Measurements from ENCODE around the gene HSD17B12.
"Not testable (repeated sequence)": the region's sequence is repeated elsewhere in the genome, so short reads cannot be mapped to it uniquely, and the experiment has no call there.

The HSD17B12 gene

GRCh38 chr11:43680521-43681400 is at the start of gene HSD17B12:
TSS of gene HSD17B12 (plus strand) at chr11:43680738. CDS start at chr11:43680828, 90 bp downstream.
- DNase-seq (ENCODE audit: low spot score): peak; percentile 100

- DNase-seq (ENCODE audit: low spot score): no peak
Measured at GRCh38 chr11:43631732-43632131, 48.8 kb upstream of the HSD17B12 start.

DNA sequence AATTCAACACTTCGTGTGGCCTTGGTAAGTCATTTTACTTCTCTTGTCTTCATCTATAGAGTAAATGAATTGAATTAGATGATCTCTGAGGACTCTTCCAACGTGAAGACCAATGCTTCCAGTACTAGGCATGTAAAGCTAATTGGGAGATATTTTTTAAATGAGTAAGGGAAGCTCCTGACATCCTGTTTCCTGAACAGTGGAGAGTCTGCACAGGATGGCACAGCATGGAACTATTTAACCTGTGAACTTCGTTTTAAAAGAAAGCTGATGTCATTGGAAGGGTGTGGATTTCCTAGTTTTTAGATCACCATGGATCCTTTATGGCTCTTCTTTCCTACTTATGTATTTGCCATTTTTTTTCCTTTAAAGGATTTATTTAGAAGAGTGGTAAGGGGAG is 48.4 kb upstream of the HSD17B12 start:
- DNase-seq (ENCODE audit: low spot score): peak; percentile 29

GRCh38 chr11:43638717-43639116 is 41.8 kb upstream of the HSD17B12 start:
- DNase-seq (ENCODE audit: low spot score): no peak

DNA sequence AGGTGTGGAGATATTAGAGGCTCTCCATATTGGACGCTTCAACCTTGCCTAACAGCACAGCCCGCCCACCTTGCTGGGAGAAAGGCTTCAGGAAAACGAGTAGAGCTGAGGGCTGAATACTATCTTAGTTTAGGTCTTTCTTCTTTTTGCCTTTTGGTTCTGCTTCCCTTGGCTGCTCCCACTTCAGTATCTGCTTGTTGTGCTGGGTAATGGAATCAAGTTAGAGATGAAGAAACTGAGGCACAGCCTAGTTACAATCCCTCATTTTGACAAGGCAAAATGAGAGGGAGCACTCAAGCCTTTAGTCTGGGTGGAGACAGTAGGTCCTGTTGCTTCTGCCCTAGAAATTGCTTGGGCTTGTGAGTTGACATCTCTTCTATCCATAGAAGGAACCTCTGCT is 41.3 kb upstream of the HSD17B12 start:
- DNase-seq (ENCODE audit: low spot score): no peak

DNA sequence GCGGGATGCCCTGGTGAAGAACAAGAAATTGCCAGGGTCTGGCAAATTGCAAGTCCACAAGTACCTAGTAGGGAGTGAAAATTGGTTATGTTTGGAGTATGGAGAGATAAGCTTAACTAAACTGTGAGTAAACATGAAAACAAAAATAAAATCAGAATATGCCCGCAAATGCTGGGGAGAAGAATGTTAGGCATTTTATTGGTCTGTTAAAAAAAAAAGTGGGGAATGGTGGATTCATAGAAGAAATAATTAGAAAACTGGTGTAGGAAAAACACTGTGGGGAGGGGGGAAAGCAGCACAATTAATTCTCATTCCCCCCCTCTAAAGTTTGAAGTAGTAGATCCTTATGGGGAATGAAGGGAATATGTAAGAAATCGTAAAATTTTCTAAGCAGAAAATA is 40.6 kb upstream of the HSD17B12 start:
- DNase-seq (ENCODE audit: low spot score): no peak

GRCh38 chr11:43643898-43644620 is 36.5 kb upstream of the HSD17B12 start:
- DNase-seq (ENCODE audit: low spot score): peak; percentile 95

GRCh38 chr11:43644621-43645299 is 35.8 kb upstream of the HSD17B12 start:
- peak; percentile 19 for DNase-seq (ENCODE audit: low spot score)

GRCh38 chr11:43646767-43647166 is 33.8 kb upstream of the HSD17B12 start:
- no peak for DNase-seq (ENCODE audit: low spot score)

DNA sequence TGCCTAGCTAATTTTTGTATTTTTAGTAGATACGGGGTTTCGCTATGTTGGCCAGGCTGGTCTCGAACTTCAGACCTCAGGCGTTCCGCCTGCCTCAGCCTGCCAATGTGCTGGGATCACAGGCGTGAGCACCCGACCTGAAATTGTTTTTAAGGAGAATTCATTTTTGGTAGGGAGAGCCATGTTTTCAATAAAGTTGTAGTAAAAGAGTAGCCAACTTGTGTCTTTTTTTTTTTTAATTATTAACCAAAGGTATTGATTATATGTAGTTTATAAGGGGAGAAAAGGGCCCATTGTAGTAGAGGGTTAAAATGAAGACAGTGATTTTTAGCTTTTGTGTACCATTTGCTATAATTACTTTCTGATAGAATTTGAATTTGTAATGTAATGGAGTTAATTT is 31.6 kb upstream of the HSD17B12 start:
- DNase-seq (ENCODE audit: low spot score): no peak

DNA sequence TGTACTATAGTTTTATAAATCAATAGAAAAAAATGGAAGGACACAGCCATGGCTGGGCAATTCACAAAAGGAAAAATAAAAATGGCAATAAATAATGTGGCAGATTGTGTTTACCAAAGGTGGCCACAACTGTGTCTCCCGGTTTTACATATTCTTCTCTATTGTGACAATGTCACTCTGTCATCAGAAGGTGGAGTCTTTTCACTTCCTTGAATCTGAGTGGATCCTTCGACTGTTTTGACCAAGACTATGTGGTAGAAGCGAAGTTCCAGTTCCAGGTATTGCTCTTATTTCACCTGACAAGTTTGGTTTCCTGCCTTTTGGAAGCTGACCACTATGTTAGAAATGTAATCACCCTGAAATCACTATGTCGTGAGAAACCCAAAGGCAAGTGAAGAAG is 31.0 kb upstream of the HSD17B12 start:
- no peak for DNase-seq (ENCODE audit: low spot score)

- no peak for DNase-seq (ENCODE audit: low spot score)
Measured at GRCh38 chr11:43649921-43650320, 30.6 kb upstream of the HSD17B12 start.

GRCh38 chr11:43663018-43663417 is 17.5 kb upstream of the HSD17B12 start:
- DNase-seq (ENCODE audit: low spot score): not testable (repeated sequence)

- DNase-seq (ENCODE audit: low spot score): no peak
Measured at GRCh38 chr11:43664295-43664694, 16.2 kb upstream of the HSD17B12 start.

GRCh38 chr11:43671284-43671683 is 9.3 kb upstream of the HSD17B12 start:
- not testable (repeated sequence) for DNase-seq (ENCODE audit: low spot score)

DNA sequence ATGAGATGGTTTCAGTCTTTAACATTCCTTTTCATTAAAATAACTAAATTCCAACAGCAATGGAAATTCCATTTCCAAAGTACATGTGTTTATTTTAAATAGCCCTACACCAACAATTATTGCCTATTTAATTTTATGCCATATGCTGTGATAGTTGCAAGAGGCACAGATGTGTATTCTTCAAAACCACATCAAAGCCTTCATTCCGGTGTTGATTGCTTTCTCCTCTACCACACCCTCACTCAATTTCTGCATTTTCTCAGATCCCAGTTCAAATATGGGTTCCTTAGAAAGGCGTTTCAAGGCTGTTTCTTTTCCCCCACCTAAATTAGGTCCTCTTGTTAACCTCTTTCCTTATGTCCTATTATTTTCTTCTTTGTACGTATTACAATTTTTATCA is 6.0 kb upstream of the HSD17B12 start:
- no peak for DNase-seq (ENCODE audit: low spot score)

- no peak for DNase-seq (ENCODE audit: low spot score)
Measured at GRCh38 chr11:43676933-43677332, 3.6 kb upstream of the HSD17B12 start.

DNA sequence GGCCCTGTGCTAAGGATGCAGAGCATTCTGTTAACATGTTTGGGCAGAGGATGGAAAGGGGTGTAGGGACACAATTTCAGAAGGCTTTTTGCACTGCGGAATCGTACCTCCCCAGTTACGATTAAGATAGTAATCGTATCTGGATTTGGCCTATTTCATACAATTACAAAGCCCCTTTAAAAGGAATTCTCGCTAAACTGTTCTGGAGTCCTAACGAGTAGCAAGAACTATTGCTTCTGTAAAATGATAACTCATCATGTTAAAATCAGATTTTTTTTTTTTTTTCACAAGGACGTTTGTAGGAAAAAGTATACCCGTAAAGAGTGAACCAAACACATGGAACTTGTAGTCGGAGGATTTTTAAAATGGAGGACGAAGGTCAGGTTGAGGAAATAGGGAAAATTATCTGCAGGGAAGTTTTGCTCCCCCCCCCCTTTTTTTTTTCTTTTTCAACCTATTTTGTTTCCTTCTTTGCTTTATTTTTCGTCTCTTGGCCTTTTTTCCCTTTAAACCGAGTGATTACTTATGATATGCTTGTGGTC is 934 bp downstream of the HSD17B12 start:
- peak; percentile 31 for DNase-seq (ENCODE audit: low spot score)

DNA sequence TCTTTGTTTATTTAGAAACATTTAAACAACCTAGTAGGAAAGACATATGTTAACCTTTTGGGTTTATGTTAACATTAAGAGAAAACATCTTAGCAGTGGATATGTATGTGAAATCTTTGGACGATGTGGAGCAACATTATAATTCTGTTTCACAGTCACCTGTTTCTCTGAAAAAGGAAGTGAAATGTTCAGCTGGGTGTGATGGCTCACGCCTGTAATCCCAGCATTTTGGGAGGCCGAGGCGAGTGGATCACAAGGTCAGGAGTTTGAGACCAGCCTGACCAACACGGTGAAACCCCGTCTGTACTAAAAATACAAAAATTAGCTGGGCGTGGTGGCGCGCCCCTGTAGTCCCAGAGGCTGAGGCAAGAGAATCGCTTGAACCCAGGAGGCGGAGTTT is 1.5 kb downstream of the HSD17B12 start:
- not testable (repeated sequence) for DNase-seq (ENCODE audit: low spot score)

DNA sequence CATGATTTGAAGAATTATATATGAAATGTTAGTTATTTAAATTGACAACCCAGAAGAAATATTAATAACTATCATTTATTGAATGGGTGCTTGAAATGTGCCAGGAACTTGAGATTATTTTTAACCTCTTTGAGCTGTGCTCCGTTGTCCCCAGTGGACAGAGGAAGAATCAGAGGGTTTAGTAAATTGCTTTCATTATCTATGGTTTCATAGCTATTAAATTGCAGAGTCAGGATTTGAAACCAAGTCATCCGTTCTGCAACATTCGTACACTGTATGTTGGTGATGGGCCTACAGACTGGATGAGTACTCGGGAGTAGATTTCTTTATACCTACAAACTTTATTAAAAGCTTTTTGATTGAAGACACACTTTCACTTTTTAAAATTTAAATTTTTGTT is 4.9 kb downstream of the HSD17B12 start:
- DNase-seq (ENCODE audit: low spot score): no peak

GRCh38 chr11:43686207-43686606 is 5.7 kb downstream of the HSD17B12 start:
- DNase-seq (ENCODE audit: low spot score): no peak

GRCh38 chr11:43687120-43687791 is 6.7 kb downstream of the HSD17B12 start:
- DNase-seq (ENCODE audit: low spot score): no peak

Data from GM03348 (cell line).